ENCODE data around the gene BMP7.
"Not testable (repeated sequence)": the region's sequence is repeated elsewhere in the genome, so short reads cannot be mapped to it uniquely, and the experiment has no call there.

Gene BMP7

DNA sequence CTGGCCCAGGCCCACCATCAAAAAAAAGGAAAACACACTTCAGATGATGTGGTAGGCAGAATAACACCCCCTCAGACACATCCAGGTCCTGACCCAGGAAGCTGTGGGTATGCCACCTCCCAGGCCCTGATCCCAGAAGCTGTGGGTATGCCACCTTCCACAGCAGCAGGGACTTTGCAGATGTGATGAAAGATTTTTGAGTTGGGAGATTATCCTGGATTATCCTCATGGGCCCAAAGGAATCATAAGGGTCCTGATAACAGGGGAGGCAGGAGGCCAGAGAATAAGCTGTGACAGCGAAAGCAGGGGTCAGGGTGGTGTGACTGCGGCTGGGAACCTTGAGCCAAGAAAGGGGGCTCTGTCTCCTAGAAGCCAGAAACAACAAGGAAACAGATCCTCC lies 55.0 kb downstream of the BMP7 start:
- DNase-seq (ENCODE audit: low read depth in 2 of 2): no peak

DNA sequence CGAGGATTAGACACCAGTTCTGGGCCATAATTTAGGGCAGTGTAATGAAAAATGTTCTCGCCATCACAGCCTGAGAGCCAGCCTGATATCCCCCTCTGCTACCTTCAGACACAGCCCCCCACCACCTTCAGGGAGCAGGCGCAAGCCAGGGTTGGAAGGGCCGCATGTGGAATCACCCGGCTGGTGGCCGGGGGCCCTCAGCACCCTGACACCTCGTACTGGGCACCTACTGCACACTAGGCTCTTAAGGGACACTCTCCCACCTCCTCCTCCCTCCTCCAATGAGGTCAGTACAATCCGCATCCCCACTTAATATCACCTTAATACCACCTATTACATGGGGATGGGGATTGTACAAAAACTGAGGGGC lies 55.5 kb downstream of the BMP7 start:
- DNase-seq (ENCODE audit: low read depth in 2 of 2): no peak

DNA sequence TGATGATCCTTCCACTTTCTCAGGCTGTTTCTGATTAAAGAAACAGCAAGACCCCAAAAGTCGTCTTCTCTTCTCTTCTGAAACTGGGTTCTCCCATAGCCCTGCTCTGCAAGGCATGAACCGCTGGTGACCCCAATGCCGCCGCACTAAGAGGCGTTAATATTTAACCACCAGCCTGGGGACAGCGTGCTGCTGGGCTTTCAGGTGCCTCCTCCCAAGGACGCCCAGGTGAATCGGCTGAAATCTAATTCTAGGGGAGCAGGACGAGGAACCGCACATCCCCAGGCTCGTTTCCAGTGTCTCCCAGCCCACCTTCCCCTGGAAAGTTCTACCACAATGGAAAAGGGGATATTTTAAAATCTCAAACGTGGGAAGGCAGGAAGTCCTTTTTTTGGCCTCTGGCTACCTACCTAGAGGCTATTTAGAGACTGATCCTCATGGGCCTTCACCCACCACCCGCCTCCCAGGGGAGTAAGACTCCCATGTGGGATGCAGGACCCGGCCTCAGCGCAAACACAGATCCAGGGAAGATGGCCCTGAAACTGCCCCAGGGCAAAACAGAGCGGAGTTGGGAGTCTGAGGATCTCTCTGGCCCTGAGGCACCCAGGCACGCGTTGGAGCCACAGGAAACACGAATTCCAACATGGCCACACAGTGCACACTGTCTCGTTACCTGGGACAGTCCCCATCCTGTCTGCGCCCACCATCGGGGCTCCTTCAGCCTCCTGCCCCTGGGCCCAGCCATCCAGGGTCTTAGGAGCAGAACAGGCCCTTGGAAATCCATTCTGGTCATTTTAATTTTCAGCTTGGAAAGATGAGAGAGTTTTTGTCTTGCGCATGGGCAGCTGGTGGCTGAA lies 56.2 kb downstream of the BMP7 start:
- no peak for DNase-seq (ENCODE audit: low read depth in 2 of 2)

DNA sequence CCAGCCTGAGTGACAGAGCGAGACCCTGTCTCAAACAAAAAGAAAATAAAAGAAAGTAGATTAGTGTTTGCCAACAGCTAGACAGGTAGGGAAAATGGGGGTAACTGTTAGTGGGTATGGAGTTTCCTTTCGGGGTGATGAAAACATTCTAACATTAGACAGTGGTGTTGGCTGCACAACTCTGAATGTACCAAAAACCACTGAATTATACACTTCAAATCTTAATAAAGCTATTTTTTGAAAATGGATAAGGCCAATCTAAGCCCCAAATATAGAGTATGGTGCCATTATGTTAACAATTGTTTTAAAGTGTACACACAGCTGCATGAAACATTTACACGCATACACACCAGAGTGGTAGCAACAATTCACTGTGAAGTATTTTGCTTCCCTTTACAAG lies 57.0 kb downstream of the BMP7 start:
- DNase-seq (ENCODE audit: low read depth in 2 of 2): no peak

DNA sequence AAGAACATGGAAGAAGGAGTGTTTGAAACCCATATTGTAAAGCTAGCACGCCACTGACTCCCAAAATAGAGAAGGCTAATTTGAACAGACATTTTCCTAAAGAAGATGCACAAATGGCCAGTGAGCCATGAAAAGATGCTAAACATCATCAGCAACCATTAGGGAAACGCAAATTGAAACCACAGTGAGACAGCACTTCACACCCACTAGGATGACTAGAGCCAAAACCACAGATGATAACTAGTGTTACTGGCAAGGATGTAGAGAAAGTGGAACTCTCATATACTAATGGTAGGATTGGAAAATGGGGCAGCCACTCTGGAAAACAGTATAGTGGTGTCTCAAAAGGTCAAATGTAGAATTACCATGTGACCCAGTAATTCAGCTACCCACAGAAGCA lies 58.2 kb downstream of the BMP7 start:
- no peak for DNase-seq (ENCODE audit: low read depth in 2 of 2)

DNA sequence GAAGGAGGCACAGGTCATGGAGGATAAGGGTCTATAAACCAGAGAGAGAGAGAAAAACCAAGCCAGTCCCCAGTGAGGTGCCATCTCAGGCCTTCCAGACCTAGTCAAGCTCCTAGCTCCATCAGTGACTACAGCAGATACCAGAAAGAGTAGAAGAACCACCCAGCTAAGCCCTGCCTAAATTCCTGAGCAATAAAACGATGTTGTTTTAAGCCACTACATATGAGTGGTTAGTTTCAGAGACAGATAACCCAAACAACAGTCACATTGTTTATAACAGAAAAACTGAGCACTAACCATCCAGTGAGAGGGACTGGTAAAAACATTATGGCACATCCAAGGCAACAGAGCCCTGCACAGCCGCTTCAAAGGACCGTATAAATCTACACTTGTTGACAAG lies 59.2 kb downstream of the BMP7 start:
- DNase-seq (ENCODE audit: low read depth in 2 of 2): no peak

DNA sequence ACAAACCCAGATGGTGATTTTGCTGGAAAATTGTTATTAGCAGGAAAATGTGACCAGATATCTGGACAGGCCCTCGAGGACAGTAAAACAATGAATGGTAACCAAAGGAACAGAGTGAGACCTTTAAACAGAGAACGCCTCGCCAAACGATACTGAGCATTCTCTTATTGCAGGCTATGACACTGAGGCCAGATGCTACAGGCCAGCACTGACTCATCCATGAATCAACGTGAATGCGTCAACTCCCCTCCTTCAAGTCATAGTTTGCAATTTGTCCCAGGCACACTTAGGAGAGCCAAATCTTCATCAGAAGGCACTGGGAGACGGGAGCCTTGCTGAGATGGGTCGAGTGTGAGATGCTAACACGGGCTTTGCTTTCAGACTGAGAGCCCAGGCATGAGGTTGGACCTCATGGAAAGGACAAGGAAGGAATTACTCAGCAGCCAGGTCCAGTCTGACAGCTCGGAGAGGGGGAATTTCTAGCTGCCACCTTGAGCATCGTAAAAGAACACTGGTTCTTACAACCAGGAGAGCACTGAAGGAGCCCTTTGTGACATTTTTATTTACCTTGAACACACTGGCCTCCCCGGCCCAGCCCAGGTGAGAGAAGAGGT lies 60.7 kb downstream of the BMP7 start:
- DNase-seq (ENCODE audit: low read depth in 2 of 2): no peak

DNA sequence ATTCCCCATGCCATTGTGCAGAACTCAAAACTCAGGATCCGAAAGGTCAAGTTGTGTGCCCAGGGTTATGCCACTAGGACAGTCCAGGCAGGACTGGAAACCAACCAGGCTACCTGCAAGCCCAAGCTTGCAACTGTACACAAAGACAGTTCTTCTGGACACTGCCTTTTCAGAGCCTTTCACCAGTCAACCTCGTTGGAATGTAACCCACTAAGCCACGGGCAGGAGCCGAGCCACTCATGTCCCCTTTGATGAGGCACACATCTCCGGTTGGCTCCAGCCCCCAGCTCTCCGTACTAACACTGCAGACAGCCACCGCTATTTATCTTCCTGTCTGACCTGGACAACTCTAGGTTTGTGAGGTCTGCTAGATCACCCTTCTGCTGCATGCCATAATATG lies 62.5 kb downstream of the BMP7 start:
- DNase-seq (ENCODE audit: low read depth in 2 of 2): no peak

DNA sequence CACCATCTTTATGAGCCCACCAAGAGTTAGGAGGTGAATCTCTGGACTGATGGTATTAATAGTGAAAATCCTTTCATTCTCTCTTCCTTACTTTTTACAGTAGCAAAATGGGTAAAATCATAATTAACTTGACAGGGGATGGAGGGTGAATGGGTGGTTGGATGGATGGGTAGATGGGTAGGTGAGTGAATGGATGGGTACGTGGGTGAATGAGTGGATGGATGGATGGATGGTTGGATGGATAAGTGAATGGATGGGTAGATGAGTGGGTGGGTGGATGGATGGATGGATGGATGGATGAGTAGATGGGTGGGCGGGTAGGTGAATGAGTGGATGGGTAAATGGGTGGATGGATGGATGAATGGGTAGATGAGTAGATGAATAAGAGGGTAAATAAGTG lies 63.2 kb downstream of the BMP7 start:
- DNase-seq (ENCODE audit: low read depth in 2 of 2): no peak

DNA sequence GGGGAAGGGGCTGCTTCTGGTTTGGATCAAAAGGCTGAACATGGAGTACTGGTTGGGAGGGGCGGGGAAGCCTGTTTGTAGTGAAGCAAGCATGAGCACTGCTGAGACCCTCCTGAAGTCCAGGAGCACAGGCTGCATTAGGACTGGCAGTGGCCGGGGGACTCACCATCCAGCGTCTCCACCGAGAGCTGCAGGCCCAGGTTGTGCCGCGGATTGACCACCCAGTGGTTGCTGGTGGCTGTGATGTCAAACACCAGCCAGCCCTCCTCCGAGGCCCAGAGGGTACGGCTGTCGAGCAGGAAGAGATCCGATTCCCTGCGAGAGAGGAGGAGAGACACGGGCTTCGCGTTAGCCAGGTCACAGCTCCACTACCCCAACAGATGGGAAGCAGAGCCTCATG lies 64.1 kb downstream of the BMP7 start:
- DNase-seq (ENCODE audit: low read depth in 2 of 2): no peak

DNA sequence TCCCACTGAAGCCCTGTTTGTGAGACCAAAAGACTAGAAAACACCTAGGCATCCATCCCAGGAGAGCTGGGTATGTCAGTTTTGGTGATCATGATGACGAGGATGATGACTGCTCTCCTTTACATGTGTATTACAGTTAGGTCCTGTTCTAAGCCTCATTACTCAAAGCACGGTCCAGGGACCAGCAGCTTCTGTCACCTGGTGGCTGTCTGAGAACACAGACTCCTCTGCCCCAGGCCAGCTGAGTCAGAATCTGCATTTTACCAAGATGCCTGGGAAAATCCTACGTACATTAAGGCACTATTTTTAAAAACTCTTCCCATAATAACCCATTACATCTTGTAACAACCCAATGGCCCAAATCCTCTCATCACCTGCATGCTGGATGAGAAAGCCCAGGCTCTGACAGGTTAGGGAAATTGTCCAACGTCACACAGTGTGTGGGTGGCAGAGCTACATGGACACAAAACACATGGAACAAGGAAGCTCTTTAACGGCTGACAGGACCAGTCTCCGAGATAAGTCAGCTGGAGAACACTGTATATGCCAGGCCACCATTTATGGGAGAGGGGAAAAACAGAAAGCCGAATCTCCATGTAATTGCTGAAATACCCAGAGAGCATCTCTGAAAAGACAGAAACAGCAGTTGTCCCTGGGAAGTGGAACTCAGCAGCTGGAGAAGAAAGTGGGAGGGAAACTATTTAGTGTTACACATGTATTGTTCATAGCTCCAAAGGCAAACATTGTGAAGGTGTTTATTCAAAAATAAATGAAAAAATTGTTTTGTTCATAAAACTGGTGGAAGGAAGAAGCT lies 65.4 kb downstream of the BMP7 start:
- DNase-seq (ENCODE audit: low read depth in 2 of 2): no peak

DNA sequence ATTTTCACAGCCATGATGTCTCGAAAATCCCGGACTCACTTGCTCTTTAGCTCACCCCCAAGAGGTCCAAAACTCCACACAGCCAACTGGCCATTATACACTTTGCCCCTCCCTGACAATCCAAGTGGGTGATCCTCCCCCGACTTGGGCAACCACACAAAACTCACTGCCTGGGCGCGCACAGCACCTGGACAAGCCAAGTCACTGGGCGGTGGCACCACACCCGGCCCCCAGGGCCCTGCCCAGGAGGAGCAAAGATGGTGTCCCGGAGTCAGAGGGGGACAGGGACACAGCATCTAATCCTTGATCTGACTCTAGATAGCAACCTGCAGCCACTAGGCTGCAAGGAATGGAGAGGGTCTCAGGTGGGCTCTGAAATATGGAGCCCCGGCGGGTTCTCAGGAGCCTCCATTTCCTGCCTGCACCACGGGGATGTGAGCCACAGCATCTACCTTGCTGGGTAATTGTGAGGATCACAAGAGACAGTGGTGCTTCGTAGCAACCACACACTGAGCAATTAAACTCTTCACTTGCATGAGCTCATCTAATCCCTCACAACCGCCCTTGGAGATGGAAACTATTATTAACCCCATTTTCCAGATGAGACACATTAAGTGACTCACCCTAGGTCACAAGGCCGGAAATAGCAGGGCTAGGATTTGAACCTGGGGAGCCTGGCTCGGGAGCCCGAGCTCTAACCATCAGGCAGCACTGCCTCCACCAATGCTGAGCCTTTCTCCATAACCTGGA lies 66.6 kb downstream of the BMP7 start:
- no peak for DNase-seq (ENCODE audit: low read depth in 2 of 2)

DNA sequence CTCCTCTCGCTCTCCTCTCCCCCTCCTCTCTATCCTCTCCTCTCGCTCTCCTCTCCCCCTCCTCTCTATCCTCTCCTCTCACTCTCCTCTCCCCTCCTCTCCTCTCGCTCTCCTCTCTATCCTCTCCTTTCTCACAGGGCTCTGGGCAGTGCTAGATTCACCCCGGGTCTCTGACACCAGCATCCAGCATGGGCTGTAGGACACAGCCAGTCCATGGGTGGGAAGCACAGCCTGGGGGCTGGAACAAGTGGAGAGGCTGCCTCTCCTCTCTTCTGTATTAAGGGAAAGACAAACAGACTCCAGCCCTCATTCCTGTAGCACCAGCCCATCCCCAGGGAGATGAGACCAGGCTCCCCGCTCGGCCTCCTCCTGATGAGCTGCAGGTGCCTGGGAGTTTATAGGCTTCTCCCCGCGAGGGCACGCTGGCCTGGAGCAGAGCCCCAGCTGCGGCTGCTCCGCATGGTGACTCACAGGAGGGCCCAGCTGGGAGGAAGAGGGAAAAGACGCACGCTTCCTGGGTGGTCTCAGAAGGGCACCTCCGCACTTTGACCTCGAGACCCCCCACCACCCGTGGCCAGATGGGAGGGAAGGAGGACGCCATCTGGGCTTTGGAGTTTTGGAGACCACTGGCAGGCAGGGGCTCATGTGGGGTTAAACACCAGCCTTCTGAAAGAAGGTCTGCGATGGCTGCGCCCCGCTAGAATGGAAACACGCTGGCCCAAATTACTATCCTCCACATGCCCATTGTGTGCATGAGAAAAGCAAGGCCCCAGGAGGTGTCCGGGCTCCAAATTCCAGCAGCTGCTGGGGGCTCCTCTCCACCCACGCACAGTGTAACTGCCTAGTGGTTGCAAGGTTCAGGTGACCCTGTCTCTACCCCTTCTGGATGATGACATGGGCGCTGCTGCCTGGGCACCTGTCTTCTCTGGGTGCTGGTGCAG lies 68.0 kb downstream of the BMP7 start:
- no peak for DNase-seq (ENCODE audit: low read depth in 2 of 2)

DNA sequence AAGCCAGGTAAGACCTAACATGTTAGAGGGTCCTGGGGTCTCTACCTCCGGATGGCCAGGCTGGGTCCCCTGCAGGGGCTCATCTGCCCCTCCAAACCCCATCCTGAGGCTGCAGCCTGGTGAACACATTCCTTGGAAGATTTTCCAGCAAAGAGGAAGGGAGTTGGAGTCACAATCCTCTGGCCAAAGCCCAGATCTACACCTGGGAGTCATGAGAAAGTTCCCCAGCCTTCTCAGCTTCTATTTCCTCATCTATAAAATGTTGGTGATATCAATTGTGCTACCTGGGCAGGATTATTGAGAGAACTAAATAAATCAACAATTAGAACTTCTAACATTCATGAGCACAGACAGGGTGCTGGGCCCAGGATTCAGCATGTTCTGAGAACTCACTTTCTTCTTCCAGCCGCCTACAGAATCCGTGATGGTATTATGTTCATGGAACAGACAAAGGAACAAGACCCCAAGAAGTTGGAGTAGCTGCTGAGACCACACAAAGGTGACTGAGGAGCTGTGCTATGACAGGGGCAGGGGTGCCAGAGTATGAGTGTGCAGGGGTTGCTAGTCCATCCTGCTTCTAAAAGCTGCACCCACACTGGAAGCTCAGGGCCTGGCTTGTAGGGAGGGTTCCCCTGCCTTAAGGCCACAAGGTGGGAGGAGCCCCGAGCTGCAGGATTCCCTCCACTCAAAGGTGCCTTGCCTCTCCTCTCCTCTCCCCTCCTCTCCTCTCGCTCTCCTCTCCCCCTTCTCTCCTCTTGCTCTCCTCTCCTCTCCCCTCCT lies 68.9 kb downstream of the BMP7 start:
- DNase-seq (ENCODE audit: low read depth in 2 of 2): no peak

DNA sequence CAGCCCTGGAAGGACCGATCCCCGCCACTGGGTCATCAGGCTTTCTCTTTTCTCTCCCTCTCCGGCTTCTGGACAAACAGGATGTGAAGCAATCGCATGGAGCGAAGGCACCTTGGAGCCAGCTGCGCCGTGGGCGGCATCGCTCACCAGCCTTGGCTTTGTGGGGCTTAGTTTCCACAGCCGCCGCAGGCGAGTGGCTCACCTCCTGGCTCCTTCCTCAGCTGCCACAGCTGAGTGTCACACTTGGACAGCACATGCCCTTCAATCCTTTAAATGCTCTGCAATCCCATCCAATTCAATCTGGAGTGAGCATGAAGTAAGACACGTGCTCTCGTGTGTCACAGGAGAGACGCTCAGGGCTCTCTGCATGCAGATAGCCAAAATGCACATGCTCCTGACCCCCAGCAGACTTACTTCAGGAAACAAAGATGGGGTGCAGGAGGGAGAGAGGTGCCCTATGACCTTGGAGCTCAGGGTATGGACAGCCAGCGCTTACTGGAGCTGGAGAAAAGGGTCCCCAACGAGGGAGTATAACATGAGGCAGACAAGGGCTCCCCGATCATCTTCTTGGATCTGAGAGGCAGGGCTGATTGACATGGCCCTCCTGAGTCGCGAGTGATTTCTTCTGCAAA lies 70.9 kb downstream of the BMP7 start:
- DNase-seq (ENCODE audit: low read depth in 2 of 2): no peak

DNA sequence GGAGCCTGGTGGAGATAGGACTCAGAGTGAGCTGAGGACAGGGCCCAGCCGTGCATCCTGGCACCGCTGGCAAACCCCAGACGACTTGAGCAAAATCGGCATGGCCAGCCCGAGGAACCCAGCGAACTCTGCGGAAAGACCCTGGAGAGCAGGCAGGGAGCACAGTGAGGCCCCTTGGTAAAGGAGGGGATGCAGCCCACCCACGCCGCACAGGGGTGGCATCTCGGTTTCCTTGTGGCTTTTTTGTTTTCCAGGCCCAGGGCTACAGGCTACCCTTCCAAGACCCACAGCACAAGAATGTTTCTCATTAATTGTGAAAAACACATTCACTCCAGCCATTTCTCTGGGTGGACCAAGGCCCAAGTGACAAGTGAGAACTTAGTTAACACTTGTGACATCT lies 71.4 kb downstream of the BMP7 start:
- DNase-seq (ENCODE audit: low read depth in 2 of 2): no peak

DNA sequence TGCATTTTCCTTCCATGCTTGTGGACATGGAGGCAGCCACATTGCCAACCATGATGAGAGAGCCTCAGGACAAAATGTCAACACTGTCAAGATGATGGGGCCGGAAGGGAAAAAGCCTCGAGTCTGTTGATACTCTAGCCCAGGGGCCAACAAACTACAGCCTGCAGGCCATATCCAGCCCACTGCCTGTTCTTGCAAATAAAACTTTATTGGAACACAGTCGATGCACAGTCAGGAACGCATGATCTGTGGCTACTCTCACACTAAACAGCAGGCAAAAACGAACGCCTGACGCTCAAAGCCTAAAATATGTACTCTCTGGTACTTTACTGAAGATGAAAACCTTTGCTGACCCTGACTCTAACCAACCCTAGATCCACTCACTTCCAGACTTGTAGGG lies 72.3 kb downstream of the BMP7 start:
- DNase-seq (ENCODE audit: low read depth in 2 of 2): no peak

DNA sequence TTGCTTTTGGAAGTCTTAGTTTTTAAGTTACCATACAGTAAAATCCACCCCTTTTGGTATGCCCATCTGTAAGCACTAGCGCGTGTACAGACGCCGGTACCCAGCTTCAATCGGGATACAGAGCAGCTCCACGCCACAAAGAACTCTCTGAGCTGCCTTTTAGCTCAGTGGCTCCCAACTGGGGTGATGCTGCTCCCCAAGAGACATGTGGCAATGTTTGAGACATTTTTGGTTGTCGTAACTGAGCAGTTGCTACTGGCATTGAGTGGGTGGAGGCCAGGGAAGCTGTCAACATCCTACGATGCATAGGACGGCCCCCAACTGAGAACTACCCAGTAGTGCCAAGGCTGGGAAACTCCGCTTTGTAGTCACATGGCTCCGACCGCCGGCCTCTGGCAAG lies 73.3 kb downstream of the BMP7 start:
- DNase-seq (ENCODE audit: low read depth in 2 of 2): no peak

DNA sequence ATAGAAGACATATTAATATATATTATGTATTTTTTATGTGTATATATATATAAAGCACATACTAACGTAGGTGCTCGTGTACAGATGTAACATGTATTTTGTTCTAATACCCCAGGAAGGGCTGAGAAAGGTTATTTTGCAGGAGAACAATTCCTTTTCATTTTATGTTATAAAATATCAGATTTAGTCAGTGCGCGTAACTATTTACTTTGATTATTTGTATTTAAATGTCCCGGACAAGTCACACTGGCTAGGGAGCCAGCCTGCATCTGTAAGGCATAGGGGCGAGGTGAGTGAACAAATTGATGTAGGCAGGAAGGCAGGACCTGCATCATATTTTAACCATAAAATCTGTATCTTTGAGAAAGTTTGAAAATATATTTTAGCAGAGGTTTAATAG lies 74.1 kb downstream of the BMP7 start:
- DNase-seq (ENCODE audit: low read depth in 2 of 2): no peak

DNA sequence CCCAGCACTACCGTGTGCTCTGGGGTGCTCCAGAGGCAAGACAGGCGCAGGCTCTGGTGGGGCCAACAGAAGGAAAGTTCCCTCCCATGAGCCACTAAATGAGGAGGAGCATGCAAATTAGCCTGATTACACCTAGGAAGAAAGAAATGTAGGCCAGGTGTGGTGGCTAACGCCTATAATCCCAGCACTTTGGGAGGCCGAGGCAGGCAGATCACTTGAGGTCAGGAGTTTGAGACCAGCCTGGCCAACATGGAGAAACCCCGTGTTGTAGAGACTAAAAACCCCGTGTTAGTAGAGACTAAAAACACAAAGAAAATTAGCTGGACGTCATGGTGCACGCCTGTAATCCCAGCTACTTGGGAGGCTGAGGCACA lies 75.2 kb downstream of the BMP7 start:
- not testable (repeated sequence) for DNase-seq (ENCODE audit: low read depth in 2 of 2)

Measured in stimulated activated CD4-positive, alpha-beta T cell treated with anti-CD3 and anti-CD28 coated beads, Interleukin-12 subunit alpha, Interleukin-12 subunit beta, amount 100 ng/mL, for 24 hours (primary cell).